CD4-positive, alpha-beta T cell treated with Interferon alpha-2 for 1 hour (primary cell): ENCODE results near the gene HGS.

ENCODE experiments used
- DNase-seq, 2 donors: peaks; one replicate each; pipeline ENCODE4 v3.0.0-alpha.2; 2020 to 2022

HGS gene

DNA sequence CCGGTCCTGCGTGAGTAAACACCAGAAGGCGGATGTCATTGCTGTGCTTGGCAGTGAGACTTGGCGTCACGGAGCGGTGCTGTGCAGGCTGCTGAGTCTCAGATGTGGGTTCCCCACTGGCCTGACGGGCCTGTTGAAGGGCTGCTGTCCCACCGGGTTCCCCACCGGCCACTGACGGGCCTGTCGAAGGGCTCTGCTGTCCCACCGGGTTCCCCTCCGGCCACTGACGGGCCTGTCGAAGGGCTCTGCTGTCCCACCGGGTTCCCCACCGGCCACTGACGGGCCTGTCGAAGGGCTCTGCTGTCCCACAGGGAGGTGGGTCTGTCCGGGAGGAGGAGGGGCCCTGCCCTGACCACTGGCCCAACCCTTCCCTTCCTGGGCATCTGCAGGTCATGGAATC lies 2.8 kb downstream of the HGS start:
- DNase-seq = no peak

DNA sequence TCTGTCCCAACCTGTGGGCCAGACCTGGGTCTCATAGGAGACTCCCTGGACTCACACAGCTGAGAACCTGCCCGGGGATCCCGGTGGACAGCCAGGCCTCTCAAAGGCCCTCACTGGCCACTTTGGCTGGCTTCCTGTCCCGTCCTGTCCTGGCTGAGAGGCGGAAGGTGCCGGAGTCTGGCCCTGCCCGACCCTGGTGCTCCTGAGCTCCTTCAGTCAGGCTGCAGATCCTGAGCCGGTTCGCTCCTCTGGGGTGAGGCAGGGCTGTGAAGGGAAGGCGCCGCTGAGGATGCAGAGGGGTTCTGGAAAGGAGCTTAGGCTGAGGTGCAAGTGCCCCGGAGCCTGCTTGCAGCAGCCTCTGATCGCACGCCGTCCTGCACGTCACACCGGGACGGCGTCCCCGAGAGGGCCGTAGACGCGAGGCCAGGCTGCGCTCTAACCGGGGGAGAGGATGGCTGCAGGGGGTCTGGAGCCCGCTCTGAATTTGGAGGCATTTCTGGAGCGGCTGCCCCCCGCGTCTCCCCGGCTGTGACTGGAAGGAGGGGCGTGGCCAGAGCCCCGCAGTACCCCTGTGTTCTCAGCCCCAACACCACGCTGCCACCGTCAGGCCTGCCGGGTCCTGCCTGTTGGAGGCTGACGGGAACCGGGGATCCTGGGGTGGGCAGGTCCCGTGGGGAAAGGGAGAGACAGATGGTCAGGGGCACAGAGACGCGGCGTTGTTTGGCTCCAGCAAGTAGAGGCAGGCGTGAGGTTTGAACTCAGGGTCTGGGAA lies 4.1 kb downstream of the HGS start:
- DNase-seq = no peak

DNA sequence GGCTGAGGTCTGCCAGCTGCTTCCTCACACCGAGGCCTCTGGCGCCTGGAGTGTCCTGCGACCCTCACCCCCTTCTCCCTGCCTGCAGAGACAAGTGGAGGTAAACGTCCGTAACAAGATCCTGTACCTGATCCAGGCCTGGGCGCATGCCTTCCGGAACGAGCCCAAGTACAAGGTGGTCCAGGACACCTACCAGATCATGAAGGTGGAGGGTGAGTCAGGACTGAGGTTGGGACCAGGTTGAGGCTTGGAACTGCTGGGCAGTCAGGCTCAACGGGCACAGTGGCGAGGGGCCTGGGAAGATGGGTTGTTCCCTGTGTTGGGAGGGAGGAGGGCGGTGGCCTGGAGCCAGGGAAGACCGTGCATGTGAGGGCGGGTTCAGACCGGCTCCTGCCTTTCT lies 4.8 kb downstream of the HGS start:
- no peak for DNase-seq

DNA sequence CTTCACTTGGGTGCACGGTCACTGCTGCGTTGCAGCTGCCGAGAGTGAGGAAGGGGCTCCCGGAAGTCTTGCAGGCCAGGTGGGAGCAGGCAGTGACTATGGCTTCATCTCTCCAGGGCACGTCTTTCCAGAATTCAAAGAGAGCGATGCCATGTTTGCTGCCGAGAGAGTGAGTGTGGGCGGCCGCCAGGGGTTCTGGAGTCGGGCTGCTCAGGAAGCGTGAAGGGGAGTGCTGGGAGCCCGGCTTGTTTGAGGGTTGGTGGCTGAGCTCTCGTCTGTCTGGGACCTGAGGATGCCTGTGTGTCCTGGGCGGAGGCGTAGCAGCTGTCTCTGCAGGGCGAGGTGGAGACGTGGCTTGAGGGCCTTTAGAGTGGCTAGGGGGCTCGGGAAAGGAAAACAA lies 6.3 kb downstream of the HGS start:
- DNase-seq = no peak

DNA sequence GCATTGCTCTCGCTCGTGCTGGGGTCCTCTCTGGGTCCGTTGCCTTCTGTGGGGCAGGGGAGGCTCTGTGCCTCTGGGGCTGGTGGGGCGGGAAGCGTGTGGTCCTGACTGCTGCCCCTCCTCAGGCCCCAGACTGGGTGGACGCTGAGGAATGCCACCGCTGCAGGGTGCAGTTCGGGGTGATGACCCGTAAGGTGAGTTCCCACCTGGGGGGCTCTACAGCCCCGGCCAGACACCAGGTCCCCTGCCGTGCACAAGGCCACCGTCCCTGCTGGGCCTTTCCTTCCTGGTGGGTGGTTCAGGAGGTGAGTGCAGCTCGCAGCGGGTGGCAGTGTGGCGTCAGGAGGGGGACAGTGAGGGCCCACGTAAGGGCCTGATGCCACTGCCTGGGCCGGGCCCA lies 6.7 kb downstream of the HGS start:
- DNase-seq = no peak

DNA sequence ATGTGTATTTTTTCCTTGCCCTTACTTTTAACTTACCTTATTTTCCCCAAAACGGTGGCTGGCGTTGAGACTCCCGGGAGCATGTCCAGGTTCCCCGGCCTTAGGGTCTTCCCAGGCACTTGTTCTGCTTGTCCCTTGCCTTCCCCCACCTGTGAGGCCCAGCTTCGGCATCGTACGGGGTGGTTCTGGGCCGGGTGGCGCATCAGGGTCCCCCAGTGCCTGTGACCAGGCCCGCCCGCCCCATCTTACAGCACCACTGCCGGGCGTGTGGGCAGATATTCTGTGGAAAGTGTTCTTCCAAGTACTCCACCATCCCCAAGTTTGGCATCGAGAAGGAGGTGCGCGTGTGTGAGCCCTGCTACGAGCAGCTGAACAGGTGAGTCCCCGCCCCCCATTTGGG lies 7.4 kb downstream of the HGS start:
- no peak for DNase-seq

DNA sequence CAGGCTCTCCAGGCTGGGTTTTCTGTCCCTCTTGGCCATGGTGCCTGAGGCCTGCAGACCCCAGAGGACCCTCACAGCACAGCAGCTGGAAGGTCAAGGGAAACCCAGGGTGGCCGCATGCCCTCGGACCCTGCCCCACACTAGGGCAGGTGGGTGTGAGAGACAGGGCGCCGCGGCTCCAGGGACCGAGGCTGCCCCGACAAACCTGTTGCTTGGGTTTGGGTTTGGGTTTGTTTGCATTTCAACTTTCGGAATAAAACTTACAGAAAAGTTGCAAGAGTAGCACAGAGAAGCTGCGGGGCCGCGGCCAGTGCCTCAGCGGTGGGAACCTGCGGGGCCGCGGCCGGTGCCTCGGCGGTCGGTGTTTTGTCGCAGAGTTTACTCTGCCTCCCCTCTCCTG lies 7.8 kb downstream of the HGS start:
- DNase-seq = no peak

DNA sequence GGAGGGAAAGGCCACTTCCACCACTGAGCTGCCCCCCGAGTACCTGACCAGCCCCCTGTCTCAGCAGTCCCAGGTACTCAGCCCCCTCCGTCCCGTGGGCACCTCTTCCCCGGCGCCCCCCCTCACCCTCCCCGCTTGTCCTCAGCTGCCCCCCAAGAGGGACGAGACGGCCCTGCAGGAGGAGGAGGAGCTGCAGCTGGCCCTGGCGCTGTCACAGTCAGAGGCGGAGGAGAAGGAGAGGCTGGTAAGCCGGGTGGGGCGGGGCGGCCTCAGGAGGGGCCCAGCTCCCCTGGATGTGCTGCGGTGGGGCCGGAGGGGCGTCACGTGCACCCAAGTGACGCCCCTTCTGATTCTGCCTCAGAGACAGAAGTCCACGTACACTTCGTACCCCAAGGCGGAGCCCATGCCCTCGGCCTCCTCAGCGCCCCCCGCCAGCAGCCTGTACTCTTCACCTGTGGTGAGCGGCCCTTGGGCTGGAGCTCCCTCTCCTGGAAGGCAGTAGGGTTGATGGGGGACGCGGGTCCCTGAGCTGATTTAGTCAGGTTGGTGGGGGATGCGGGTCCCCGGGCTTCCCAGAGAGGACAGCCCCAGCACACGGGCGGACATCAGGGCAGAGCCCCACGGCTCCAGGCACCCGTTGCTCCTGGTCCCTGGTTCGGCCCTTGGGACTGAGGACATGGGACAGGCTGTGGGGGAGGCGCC lies 9.8 kb downstream of the HGS start:
- no peak for DNase-seq

DNA sequence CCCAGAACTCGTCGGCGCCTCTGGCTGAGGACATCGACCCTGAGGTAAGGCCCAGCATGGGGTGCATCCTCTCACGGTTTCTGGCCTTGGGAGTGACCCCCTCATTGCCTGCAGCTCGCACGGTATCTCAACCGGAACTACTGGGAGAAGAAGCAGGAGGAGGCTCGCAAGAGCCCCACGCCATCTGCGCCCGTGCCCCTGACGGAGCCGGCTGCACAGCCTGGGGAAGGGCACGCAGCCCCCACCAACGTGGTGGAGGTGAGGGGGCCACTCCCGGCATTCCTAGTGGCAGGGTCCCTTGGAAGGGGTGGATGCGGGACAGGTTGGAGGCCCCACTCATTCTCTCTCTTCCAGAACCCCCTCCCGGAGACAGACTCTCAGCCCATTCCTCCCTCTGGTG lies 11.0 kb downstream of the HGS start:
- no peak for DNase-seq

DNA sequence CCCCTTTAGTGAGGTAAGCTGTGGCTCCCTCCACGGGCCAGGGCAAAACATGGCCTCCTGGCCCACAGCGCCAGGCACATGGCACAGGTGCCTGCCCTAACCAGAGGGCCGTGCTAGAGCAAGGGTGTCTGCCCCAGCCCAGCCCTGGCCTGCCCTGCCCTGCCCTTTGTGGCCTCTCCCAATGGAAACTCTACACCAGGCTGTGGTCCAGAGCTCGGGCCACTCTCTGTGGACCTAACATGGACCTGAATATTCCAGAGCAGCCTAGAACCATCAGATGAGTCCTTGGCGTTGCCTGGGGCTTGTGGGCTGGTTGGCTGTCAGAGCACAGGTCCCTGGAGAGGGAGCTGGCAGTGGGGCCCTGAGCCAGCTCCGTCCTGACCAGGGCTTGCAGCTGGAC lies 11.4 kb downstream of the HGS start:
- no peak for DNase-seq

DNA sequence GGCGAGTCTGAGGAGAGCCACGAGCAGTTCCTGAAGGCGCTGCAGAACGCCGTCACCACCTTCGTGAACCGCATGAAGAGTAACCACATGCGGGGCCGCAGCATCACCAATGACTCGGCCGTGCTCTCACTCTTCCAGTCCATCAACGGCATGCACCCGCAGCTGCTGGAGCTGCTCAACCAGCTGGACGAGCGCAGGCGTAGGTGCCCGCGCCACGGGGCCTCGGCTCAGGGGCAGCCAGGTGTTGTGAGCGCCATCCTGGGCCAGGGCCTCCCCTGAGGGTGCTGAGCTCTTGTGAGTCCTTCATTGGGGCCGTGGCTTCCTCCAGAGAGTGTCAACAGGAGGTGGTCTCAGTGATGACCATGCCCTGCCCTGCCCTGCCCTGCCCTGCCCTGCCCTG lies 12.0 kb downstream of the HGS start:
- no peak for DNase-seq

DNA sequence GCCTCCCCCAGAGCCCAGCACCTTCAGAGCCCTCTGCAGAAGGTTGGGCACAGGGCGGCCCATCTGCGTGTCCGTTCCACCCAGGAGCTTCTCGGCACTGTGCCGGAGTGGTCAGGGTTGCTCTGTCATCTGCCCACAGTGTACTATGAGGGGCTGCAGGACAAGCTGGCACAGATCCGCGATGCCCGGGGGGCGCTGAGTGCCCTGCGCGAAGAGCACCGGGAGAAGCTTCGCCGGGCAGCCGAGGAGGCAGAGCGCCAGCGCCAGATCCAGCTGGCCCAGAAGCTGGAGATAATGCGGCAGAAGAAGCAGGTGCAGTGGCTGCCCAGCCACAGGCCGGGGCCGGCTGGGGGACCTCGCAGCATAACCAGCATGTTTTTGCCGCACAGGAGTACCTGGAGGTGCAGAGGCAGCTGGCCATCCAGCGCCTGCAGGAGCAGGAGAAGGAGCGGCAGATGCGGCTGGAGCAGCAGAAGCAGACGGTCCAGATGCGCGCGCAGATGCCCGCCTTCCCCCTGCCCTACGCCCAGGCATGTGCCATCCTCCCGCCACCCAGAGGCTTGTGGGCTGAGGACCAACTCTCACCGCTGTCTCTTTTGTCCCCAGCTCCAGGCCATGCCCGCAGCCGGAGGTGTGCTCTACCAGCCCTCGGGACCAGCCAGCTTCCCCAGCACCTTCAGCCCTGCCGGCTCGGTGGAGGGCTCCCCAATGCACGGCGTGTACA lies 12.6 kb downstream of the HGS start:
- DNase-seq = no peak

DNA sequence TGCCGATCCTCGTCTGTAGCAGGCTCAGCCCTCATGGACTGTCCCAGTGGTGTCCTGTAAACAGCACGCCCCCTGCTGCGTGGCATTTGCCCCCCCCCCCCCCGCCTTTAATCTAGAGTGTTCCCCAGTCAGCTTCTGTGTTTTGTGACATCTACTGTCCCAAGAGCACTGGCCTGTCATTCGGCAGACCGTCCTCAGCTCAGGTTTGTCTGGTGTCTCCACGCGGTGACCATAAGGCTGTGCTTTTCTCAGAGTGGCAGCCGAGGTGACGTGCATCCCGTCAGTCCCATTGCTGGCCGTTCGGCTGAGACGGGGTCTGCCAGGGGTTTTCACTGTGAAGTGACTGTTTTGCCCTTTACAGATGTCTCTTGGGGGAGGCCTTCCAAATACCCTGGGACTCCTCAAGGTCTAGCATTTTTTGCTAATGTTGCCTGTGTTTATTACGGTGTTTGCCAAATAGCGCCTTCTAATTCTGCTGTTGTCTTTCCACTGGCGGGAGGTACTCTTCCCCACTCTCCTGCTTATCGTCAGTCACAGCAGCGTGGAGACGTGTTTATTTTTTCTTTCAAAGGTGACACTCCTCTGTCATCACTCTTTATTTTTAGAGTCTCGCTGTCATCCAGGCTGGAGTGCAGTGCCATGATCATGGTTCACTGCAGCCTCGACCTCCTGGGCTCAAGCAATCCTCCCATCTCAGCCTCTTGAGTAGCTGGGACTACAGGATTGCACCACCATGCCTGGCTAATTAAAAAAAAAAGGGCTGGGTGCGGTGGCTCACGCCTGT lies 13.6 kb downstream of the HGS start:
- no peak for DNase-seq

DNA sequence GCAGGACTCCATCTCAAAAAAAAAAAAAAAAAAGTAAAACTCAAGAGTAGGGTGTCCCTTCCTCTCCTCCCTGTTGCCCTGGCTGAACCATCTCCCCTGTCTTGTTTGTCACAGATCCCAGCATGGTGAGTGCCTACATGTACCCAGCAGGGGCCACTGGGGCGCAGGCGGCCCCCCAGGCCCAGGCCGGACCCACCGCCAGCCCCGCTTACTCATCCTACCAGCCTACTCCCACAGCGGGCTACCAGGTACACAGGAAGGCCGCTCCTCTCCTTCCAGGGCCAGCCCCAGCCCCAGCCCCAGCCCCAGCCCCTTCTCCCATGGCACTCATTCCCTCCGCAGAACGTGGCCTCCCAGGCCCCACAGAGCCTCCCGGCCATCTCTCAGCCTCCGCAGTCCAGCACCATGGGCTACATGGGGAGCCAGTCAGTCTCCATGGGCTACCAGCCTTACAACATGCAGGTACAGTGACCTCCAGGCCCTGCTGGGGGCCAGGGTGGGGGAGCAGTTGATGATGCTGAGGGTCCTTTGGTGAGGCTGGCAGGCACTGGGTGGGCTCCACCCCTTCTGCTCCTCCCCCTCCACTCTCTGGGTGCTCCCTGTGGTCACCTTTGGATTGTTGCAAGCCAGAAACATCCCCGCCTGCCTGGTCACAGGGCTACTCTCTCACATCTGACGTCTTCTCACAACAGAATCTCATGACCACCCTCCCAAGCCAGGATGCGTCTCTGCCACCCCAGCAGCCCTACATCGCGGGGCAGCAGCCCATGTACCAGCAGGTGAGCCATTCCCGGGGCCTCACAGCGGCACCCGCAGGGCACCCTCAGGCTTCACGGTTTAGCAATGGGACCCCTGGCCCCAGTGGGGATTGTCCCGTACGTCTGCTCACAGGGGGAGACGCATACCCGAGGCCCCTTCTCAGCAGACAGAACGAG lies 16.8 kb downstream of the HGS start:
- DNase-seq = no peak

DNA sequence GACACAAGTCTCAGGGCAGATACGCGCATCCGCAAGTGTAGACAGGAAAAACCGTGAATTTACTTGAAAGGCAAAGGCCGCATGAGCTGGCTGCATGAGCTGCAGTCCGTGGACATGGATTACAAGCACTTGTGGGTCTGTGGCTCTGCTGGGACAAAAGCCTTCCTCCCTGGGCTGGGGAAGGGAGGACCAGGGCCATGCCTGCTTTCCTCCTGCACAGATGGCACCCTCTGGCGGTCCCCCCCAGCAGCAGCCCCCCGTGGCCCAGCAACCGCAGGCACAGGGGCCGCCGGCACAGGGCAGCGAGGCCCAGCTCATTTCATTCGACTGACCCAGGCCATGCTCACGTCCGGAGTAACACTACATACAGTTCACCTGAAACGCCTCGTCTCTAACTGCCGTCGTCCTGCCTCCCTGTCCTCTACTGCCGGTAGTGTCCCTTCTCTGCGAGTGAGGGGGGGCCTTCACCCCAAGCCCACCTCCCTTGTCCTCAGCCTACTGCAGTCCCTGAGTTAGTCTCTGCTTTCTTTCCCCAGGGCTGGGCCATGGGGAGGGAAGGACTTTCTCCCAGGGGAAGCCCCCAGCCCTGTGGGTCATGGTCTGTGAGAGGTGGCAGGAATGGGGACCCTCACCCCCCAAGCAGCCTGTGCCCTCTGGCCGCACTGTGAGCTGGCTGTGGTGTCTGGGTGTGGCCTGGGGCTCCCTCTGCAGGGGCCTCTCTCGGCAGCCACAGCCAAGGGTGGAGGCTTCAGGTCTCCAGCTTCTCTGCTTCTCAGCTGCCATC lies 17.7 kb downstream of the HGS start:
- no peak for DNase-seq

DNA sequence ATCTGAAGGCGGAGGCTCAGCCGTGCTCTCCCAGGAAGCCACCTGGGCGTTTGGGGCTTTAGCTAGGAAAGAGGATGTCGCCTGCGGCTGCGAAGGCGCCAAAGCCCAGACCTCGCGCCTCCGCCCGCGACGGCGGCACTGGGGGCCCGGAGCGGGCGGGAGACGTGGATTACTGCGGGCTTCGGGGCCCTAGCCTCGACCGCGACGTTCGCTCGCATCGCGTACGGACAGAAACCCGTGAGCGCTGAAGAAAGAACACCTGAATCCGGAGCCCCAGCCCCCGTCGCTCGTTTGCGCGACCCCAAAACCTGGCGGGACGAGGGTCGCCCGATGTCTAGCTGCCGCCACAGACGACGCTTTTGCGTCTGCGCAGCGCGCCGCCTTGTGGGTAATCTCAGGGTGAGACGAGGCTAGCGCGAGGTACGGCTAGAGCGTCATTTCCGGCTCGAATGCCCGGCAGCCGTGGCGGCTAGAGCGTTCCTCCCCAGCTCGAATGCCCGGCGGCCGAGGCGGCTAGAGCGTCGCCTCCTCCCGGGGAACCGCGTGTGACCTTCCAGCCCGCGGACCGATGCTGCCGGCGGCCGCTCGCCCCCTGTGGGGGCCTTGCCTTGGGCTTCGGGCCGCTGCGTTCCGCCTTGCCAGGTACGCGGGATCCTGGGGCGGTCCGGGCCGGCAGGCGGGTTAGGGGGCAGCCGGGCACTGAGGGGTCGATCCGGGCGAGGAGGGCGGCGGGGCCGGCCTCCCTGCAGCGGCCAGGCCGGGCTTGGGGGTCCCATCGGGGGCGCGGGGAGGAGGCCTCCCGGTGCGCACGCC lies 19.3 kb downstream of the HGS start, which contains the start of gene MRPL12:
Gene MRPL12, plus strand, starts transcription at position 434 of the 813 bp plus-strand sequence. Its CDS starts 135 bp downstream, at position 569.
- DNase-seq = peak; percentile 89 to 91

DNA sequence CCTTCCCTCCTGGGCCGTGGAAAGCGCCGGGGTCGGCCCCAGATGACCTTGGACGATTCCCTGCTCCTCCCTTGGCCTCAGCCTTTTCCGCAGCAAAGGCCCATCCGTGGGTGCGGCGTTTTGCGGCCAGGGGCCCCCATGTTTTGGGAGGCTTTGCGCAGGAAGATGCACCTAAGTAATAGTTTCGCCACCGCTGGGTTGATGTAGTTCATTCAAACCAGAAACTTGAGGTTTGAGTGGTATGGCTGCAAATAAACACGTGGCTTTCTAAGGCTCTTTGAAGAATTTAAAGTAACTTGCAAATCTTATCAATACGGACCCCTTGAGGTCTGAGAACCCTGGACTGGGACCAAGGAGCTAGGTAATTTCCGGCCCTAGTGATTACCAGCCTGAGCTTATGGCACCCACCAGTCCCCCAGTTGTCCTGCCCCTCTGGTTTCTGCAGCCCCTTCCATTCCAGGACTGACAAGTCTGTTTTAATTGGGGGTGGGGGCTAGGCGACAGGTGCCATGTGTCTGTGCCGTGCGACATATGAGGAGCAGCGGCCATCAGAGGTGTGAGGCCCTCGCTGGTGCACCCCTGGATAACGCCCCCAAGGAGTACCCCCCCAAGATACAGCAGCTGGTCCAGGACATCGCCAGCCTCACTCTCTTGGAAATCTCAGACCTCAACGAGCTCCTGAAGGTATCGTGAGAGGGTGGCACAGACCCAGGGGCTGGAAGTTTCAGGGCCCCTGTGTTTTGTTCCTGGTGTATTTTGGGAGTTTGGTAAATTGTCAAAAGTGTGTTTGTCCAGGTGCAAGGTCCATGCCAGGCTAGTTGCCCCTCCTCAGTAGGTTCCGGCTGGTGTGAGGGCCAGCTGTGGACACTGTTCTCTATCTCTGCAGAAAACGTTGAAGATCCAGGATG lies 20.2 kb downstream of the HGS start:
- no peak for DNase-seq

DNA sequence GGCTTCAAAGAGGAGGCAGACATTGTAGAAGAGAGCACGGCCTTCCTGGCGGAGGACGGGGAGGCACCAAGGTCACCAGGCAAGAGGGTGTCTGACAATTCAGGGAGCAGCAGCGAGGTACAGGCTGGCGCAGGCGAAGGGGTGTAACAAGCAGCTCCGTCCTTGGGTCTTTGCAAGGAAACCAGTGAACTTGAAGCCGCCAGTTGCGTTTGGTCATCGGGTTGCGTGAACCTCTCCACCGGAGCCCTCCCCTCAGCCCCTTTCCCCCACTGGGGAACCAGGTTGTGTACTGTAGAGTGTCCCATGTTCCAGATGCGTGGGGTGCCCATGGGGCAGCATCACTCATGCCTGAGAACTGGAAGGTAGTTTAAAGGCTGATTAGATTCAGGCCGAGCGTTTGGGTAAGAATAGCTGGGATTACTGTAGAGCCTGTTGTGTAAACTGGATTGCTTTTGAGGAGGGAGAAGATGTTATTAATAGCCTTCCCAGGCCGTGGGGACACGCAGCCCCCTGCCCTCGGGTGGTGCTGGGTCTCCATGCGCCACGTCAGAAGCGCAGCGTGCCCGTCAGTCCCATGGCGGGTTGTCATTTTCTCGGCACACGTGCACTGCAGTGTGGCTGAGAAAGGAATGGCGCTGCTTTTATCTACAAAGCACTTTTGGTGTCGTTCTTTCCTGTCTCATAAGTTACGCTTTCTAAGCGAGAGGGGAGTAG lies 21.9 kb downstream of the HGS start:
- DNase-seq = no peak
